Measurements from ENCODE around the gene NEXN. TPM values are rescaled to one million over a fixed set of nuclear protein-coding genes. Genes with fewer than 3 reads are reported as not detected.

NEXN gene
- polyA plus RNA-seq, 1 experiment: 39.9 TPM

DNA sequence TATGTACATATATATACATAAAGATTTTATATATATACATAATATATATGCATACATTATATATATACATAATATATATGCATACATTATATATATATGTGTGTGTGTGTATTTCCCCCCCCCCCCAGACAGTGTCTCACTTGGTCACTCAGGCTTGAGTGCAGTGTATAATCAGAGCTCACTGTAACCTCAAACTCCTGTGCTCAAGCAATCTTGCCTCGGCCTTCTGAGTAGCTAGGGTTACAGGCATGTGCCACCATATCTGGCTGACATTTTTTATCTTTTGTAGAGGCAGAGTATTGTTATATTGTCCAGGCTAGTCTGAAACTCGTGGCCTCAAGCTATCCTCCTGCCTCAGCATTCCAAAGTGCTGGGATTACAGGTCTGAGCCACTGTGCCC lies 99.5 kb downstream of the NEXN start:
- Histone ChIP-seq H3K27ac (ENCODE audit: low read depth, low read length) (no peak overlapping the region), H3K27me3 (ENCODE audit: control insufficient read depth, insufficient read depth, low read length) (no peaks in the 10 kb centered on the region), H3K9me3 (ENCODE audit: control insufficient read depth, insufficient read depth, low read length) (no peaks in the 10 kb centered on the region), H3K4me3 (ENCODE audit: low read depth, low read length) (no peak overlapping the region)
- ChIA-PET POLR2A (interaction anchor here (0.6 kb wide), 1 partner anchor 305 kb away, joined by 3 read pairs; no protein-coding TSS in a partner anchor), CTCF (interaction anchor here (1.4 kb wide), 1 partner anchor 9 kb away, joined by 5 read pairs; the partner anchor contains the start of gene FUBP1)
- DNase-seq (ENCODE audit: low read depth, low spot score): no peak
- no peak for TF ChIP-seq CTCF (IDR thresholded peaks at IDR 0.05; ENCODE audit: low read depth, low read length)

GRCh38 chr1:77989744-77990143 lies 101.3 kb downstream of the NEXN start:
- POLR2A ChIA-PET: no interaction called here
- no peak for DNase-seq (ENCODE audit: low read depth, low spot score)
- no peak overlapping the region for H3K4me3 ChIP-seq (ENCODE audit: low read depth, low read length)
- no peaks in the 10 kb centered on the region for H3K9me3 ChIP-seq (ENCODE audit: control insufficient read depth, insufficient read depth, low read length)
- H3K27me3 ChIP-seq (ENCODE audit: control insufficient read depth, insufficient read depth, low read length): no peaks in the 10 kb centered on the region
- CTCF ChIA-PET: interaction anchor here (1.2 to 1.3 kb wide), 2 partner anchors 9 to 11 kb away, joined by 3 to 4 read pairs; partner anchors contain the start of gene FUBP1
- H3K27ac ChIP-seq (ENCODE audit: low read depth, low read length): no peak overlapping the region
- TF ChIP-seq CTCF (IDR thresholded peaks at IDR 0.05; ENCODE audit: low read depth, low read length): no peak

DNA sequence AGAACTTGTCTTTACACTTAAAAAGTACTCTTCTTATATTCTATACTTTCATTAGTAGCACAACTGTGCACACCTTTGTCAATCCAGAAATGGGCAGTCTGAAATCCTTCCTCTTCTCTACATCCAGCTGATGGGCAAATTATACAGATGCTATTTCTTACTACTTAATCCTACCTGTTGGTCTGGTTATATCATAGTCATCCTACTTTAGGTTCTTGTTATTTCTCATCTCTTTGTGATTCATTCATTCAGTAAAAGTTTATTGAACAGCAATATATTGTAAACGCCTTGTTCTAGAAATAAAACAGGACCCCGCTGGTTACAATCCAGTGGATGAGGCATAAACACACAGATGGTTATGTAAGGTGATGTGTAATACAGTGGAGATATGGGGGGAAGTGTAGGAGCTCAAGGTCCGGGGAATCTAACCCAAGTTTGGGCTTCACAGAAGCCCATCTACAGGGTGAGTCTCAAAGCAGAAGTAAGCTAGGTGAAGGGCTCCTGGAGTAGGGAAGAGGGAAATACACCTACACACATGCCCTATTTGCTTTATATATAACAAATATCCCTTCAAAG lies 102.3 kb downstream of the NEXN start:
- POLR2A ChIA-PET: no interaction called here

GRCh38 chr1:77991638-77992037 lies 103.2 kb downstream of the NEXN start:
- Histone ChIP-seq H3K27ac (ENCODE audit: low read depth, low read length) (no peak overlapping the region), H3K4me3 (ENCODE audit: low read depth, low read length) (no peak overlapping the region), H3K9me3 (ENCODE audit: control insufficient read depth, insufficient read depth, low read length) (no peaks in the 10 kb centered on the region), H3K27me3 (ENCODE audit: control insufficient read depth, insufficient read depth, low read length) (no peaks in the 10 kb centered on the region)
- DNase-seq (ENCODE audit: low read depth, low spot score): no peak
- POLR2A ChIA-PET: no interaction called here
- no peak for TF ChIP-seq CTCF (IDR thresholded peaks at IDR 0.05; ENCODE audit: low read depth, low read length)
- CTCF ChIA-PET: interaction anchor here (1.3 to 1.6 kb wide), 2 partner anchors 11 to 123 kb away, joined by 3 to 6 read pairs; no protein-coding TSS in a partner anchor

More for the DNA sequence above, 102.3 kb downstream of the NEXN start:
- CTCF ChIA-PET: interaction anchor here (1.3 to 1.6 kb wide), 3 partner anchors 10 to 124 kb away, joined by 3 to 6 read pairs (median 4); no protein-coding TSS in a partner anchor
- TF ChIP-seq CTCF (IDR thresholded peaks at IDR 0.05; ENCODE audit: low read depth, low read length): no peak
- no peaks in the 10 kb centered on the region for H3K27me3 ChIP-seq (ENCODE audit: control insufficient read depth, insufficient read depth, low read length)
- H3K4me3 ChIP-seq (ENCODE audit: low read depth, low read length): no peak overlapping the region
- H3K9me3 ChIP-seq (ENCODE audit: control insufficient read depth, insufficient read depth, low read length): no peaks in the 10 kb centered on the region
- no peak for DNase-seq (ENCODE audit: low read depth, low spot score)
- no peak overlapping the region for H3K27ac ChIP-seq (ENCODE audit: low read depth, low read length)

Other genes starting within 250 kb of the NEXN start
- 31.2 and 46.2 TPM in 2 replicates for gene ZZZ3, start 206.0 kb upstream of the NEXN start, polyA plus RNA-seq (2011; rRNA removed)
- gene USP33, start 128.8 kb upstream of the NEXN start, polyA plus RNA-seq (2011; rRNA removed): 57.7 and 86.0 TPM in 2 replicates
- 4.5 and 5.5 TPM in 2 replicates for gene MIGA1, start 109.0 kb upstream of the NEXN start, polyA plus RNA-seq (2011; rRNA removed)
- gene FUBP1, start 90.4 kb downstream of the NEXN start, polyA plus RNA-seq (2011; rRNA removed): 123 and 142 TPM in 2 replicates
- gene DNAJB4, start 116.3 kb downstream of the NEXN start, polyA plus RNA-seq (2011; rRNA removed): 35.1 and 51.6 TPM in 2 replicates
- 0.07 and 0.09 TPM in 2 replicates for gene GIPC2, start 157.3 kb downstream of the NEXN start, polyA plus RNA-seq (2011; rRNA removed)

Measured in AG04450 (cell line).